Measurements from ENCODE around the gene MYDGF. TPM values are rescaled to one million over a fixed set of nuclear protein-coding genes. Genes with fewer than 3 reads are reported as not detected.

MYDGF gene
- total and polyA plus RNA-seq, 2 of the 13 experiments (the other 11 are each of a cell fraction or from before 2014, with no cell fraction given) = 116 to 198 TPM

DNA sequence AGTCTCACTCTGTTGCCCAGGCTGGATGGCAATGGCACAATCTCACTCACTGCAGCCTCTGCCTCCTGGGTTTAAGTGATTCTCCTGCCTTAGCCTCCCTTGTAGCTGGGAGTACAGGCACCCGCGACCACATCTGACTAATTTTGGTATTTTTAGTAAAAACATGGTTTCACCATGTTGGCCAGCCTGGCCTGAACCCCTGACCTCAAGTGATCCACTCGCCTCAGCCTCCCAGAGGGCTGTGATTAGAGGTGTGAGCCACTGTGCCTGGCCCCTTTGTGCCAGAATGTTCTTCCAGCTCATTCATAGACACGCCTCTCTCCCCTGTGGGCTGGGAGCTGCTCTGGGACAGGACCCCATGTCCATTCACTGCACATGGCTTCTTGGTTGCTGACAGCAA lies 9.1 kb downstream of the MYDGF start:
- H3K79me2 ChIP-seq (ENCODE audit: insufficient read depth, low read length) = peaks cover 7% of the 10 kb centered on the region
- peaks cover 9% of the 10 kb centered on the region; the same call in 1 of the 2 replicates for H4K20me1 ChIP-seq (ENCODE audit: insufficient read depth, low read length)
- no peak overlapping the region for H3K4me3 ChIP-seq (replicated peaks in 1 of 3; ENCODE audit: insufficient read depth in 1 of 3, low read depth in 2 of 3, low read length in 3 of 3)
- in situ Hi-C loops (cut with HindIII; ENCODE audit: extremely low pct_ligation_motif_present, low pct_unique_long_range_greater_than_20kb) (no loop called here), intact Hi-C loops (cut with micrococcal nuclease; ENCODE audit: unreplicated experiment) (no loop called here)
- DNase-seq (ENCODE audit: low spot score) = no peak
- WGBS (ENCODE audit: low lambda C conversion rate) = 100% methylated on average over 4 of the region's 4 CpGs
- no peak overlapping the region for H2AFZ ChIP-seq (ENCODE audit: low read length)
- FAIRE-seq = no peak
- ChIA-PET CTCF (ENCODE audit: low intra/inter-chr PET ratio, low total read pairs) (no interaction called here), POLR2A (interaction anchor here (2.3 kb wide), 1 partner anchor 8 kb away, joined by 5 read pairs; the partner anchor contains the start of gene MYDGF)
- TF ChIP-seq PAF1 (CRISPR knock-in tag; IDR thresholded peaks at IDR 0.05) (no peak), RBFOX2 (IDR thresholded peaks at IDR 0.05; ENCODE audit: low read depth, low read length) (0 out of 2 replicates have a peak, but pooled peaks have one; percentile 8)
- no TSS peak for BruUV-seq (replicated peaks)
- peaks cover 32 to 73% of the 10 kb centered on the region in 2 experiments for H3K36me3 ChIP-seq (replicated peaks in 1 of 2; ENCODE audit: control insufficient read depth in 1 of 2, insufficient read depth in 2 of 2, low read length in 2 of 2)
- H3K9me3 ChIP-seq (ENCODE audit: low read length) = no peaks in the 10 kb centered on the region
- no peaks in the 10 kb centered on the region for H3K4me1 ChIP-seq (ENCODE audit: insufficient read depth, low read length)
- no peak for ATAC-seq
- no peak overlapping the region for H3K9ac ChIP-seq (ENCODE audit: insufficient read depth, low read depth, low read length)
- no peaks in the 10 kb centered on the region for H3K27me3 ChIP-seq (ENCODE audit: control insufficient read depth in 1 of 2, insufficient read depth in 2 of 2, low read length in 2 of 2)
- no peak overlapping the region for H3K27ac ChIP-seq (ENCODE audit: extremely low read length, insufficient read depth, low read length)
- H3K4me2 ChIP-seq (ENCODE audit: low read depth, low read length) = no peak overlapping the region

DNA sequence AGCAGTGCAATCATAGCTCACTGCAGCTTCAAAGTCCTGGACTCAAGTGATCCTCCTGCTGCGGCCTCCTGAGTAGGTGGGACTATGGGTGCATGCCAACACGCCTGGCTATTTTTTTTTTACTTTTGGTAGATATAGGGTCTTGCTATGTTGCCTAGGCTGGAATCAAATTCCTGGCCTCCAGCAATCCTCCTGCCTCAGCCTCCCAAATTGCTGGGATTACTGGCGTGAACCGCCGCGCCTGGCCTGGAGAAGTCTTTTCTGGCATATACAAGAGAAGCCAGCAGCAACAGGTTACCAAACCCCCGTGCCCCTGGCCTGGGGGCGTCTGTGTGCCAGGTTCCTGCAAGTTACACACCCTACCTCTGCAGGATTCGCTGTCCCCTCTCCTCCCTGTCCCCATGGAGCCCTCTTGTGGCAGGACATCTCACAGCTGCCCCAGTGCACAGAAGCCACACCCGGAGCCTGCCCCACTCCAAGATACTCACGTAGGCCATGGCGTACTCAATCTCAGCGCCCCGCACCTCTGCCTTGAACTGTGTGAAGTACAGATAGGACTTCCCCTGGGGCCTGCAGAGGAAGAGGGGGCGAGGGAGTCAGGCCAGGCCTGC lies 9.9 kb downstream of the MYDGF start:
- Histone ChIP-seq H3K9ac (ENCODE audit: insufficient read depth, low read depth, low read length) (no peak overlapping the region), H4K20me1 (ENCODE audit: insufficient read depth, low read length) (peaks cover 9% of the 10 kb centered on the region; the same call in 1 of the 2 replicates), H3K4me1 (ENCODE audit: insufficient read depth, low read length) (peaks cover 2% of the 10 kb centered on the region), H3K27me3 (ENCODE audit: control insufficient read depth in 1 of 2, insufficient read depth in 2 of 2, low read length in 2 of 2) (no peaks in the 10 kb centered on the region), H3K4me3 (replicated peaks in 1 of 3; ENCODE audit: insufficient read depth in 1 of 3, low read depth in 2 of 3, low read length in 3 of 3) (no peak overlapping the region), H3K9me3 (ENCODE audit: low read length) (no peaks in the 10 kb centered on the region), H3K4me2 (ENCODE audit: low read depth, low read length) (no peak overlapping the region), H2AFZ (ENCODE audit: low read length) (no peak overlapping the region), H3K27ac (ENCODE audit: extremely low read length, insufficient read depth, low read length) (no peak overlapping the region), H3K36me3 (replicated peaks in 1 of 2; ENCODE audit: control insufficient read depth in 1 of 2, insufficient read depth in 2 of 2, low read length in 2 of 2) (peaks cover 32 to 72% of the 10 kb centered on the region in 2 experiments), H3K79me2 (ENCODE audit: insufficient read depth, low read length) (peaks cover 4% of the 10 kb centered on the region)
- ChIA-PET CTCF (ENCODE audit: low intra/inter-chr PET ratio, low total read pairs) (no interaction called here), POLR2A (interaction anchor here (2.3 kb wide), 1 partner anchor 9 kb away, joined by 5 read pairs; the partner anchor contains the start of gene MYDGF)
- WGBS (ENCODE audit: low lambda C conversion rate) = 92% methylated on average over 6 of the region's 15 CpGs
- in situ Hi-C loops (cut with HindIII; ENCODE audit: extremely low pct_ligation_motif_present, low pct_unique_long_range_greater_than_20kb) (no loop called here), intact Hi-C loops (cut with micrococcal nuclease; ENCODE audit: unreplicated experiment) (no loop called here)
- no TSS peak for BruUV-seq (replicated peaks)
- peak; percentile 42 for DNase-seq (ENCODE audit: low spot score)
- FAIRE-seq = peak; percentile 8
- peak; percentile 75 for ATAC-seq
- TF ChIP-seq TFAP4 (IDR thresholded peaks at IDR 0.05; ENCODE audit: borderline replicate concordance, low read depth) = peak; percentile 18; the same call in 1 of the 2 replicates
- no peak for TF ChIP-seq ZNF567 (CRISPR knock-in tag; IDR thresholded peaks at IDR 0.05; ENCODE audit: borderline replicate concordance)
- no peak for TF ChIP-seq ZBTB7A (CRISPR knock-in tag; IDR thresholded peaks at IDR 0.05)
- TF ChIP-seq CTCF (CRISPR knock-in tag; IDR thresholded peaks at IDR 0.05) = peak; percentile 78
- peak; percentile 47; the same call in 1 of the 2 replicates for TF ChIP-seq RBFOX2 (IDR thresholded peaks at IDR 0.05; ENCODE audit: low read depth, low read length)
- TF ChIP-seq ZNF770 (CRISPR knock-in tag; IDR thresholded peaks at IDR 0.05) = peak; percentile 72
- TF ChIP-seq STAG1 (CRISPR knock-in tag; IDR thresholded peaks at IDR 0.05) = peak; percentile 69
- TF ChIP-seq, protein P1, sequence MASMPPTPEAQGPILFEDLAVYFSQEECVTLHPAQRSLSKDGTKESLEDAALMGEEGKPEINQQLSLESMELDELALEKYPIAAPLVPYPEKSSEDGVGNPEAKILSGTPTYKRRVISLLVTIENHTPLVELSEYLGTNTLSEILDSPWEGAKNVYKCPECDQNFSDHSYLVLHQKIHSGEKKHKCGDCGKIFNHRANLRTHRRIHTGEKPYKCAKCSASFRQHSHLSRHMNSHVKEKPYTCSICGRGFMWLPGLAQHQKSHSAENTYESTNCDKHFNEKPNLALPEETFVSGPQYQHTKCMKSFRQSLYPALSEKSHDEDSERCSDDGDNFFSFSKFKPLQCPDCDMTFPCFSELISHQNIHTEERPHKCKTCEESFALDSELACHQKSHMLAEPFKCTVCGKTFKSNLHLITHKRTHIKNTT (CRISPR knock-in tag; IDR thresholded peaks at IDR 0.05) = no peak
- TF ChIP-seq NBN (conservative IDR thresholded peaks at IDR 0.05) = no peak
- TF ChIP-seq RAD21 (CRISPR knock-in tag; IDR thresholded peaks at IDR 0.05) = peak; percentile 42

All from HepG2 (cell line).